BJ (cell line): ENCODE measurements around the gene PDE4D. TPM values are rescaled to one million over a fixed set of nuclear protein-coding genes. Genes with fewer than 3 reads are reported as not detected.

ENCODE experiments used
- CTCF ChIA-PET: fragments of 350-600 bp; formaldehyde crosslinking; extraction: SDS; loops from one replicate; lab custom pipeline; 2021; ENCODE audit warnings: antibody characterized with exemption, inconsistent platforms; lab: Yijun Ruan, JAX
- POLR2A ChIA-PET: fragments of 300-600 bp; sonication (Branson Sonifier 250); formaldehyde crosslinking; extraction: SDS; loops from one replicate; lab custom pipeline; 2021; ENCODE audit warnings: antibody characterized with exemption; lab: Charles Lee
- DNase-seq: peaks from one replicate; pipeline ENCODE4 v3.0.0-alpha.2; 2011; ENCODE audit warnings: low read depth
- H3K27me3 ChIP-seq: 2 replicates; pipeline ENCODE4 v1.6.0; 2011; ENCODE audit warnings: low read length; ENCODE audit not compliant: control insufficient read depth, insufficient read depth
- H3K36me3 ChIP-seq: 2 replicates; pipeline ENCODE4 v1.5.1; 2011; ENCODE audit warnings: low read length; ENCODE audit not compliant: control insufficient read depth, insufficient read depth
- H3K4me3 ChIP-seq: 2 replicates; pipeline ENCODE4 v1.5.1; 2011; ENCODE audit warnings: low read depth, mild to moderate bottlenecking, control low read depth, low read length
- polyA plus RNA-seq: library from polyadenylated mRNA; depleted of rRNA; stranded (reverse); fragments of >200 nt; gene quantifications from 2 replicates; pipeline ENCODE4 v1.2.3, GENCODE V29; 2011
- TF ChIP-seq, protein P1 (sequence below): IDR thresholded peaks from 2 replicates; pipeline ENCODE4 v1.5.1; 2011; ENCODE audit warnings: low read depth, mild to moderate bottlenecking, control low read depth, inconsistent platforms, low read length, moderate library complexity; ENCODE audit not compliant: insufficient read depth

The PDE4D gene
- polyA plus RNA-seq, 1 experiment: 2.8 TPM

DNA sequence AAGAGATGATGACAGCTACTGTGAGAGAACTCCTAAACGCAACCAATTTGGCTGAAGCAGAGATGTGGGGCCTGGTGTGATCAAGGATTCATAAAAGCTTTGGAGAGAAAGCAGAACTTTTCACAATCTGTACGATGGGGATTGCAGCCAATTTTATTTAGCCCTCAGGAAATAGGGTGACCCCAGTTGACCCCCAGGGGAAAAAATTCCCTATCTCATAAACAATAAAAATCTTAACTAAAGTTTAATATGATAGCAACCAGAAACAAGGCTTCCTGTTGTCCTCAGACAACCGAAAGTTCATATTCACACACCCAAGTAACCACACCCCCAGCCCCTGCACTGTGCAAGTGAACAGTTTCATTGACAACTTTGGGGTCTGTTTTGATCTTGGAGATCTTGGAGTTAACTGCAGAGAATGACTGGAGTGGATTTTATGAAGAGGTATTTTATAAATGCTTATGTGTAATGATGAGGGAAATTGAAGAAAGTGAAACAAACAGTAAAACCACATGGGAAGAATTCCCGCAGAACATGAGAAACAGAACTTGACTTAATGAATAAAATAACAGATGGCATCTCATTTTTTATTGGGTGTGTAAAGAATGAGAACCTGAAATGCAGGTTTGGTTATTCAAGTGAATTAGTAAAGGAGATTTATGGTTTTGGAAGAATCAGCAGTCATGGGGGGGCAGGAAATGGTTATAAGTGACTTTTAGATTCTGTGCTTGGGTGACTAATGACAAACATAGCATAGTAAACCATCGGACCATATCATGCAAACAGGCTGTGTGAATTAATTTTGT, 94.5 kb downstream of the PDE4D start:
- Histone ChIP-seq H3K4me3 (no peak overlapping the region), H3K36me3 (no peaks in the 10 kb centered on the region), H3K27me3 (peaks cover 1% of the 10 kb centered on the region; the same call in 1 of the 2 replicates)
- ChIA-PET CTCF (interaction anchor here (1.0 to 3.2 kb wide), 8 partner anchors 12 to 418 kb away, joined by 3 to 22 read pairs (median 10); no protein-coding TSS in a partner anchor), POLR2A (no interaction called here)
- TF ChIP-seq, protein P1, sequence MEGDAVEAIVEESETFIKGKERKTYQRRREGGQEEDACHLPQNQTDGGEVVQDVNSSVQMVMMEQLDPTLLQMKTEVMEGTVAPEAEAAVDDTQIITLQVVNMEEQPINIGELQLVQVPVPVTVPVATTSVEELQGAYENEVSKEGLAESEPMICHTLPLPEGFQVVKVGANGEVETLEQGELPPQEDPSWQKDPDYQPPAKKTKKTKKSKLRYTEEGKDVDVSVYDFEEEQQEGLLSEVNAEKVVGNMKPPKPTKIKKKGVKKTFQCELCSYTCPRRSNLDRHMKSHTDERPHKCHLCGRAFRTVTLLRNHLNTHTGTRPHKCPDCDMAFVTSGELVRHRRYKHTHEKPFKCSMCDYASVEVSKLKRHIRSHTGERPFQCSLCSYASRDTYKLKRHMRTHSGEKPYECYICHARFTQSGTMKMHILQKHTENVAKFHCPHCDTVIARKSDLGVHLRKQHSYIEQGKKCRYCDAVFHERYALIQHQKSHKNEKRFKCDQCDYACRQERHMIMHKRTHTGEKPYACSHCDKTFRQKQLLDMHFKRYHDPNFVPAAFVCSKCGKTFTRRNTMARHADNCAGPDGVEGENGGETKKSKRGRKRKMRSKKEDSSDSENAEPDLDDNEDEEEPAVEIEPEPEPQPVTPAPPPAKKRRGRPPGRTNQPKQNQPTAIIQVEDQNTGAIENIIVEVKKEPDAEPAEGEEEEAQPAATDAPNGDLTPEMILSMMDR: no peak
- no peak for DNase-seq

GRCh38 chr5:59795141-59795540, 98.4 kb downstream of the PDE4D start:
- peaks cover 1% of the 10 kb centered on the region; the same call in 1 of the 2 replicates for H3K27me3 ChIP-seq
- no peak overlapping the region for H3K4me3 ChIP-seq
- TF ChIP-seq, protein P1: no peak
- H3K36me3 ChIP-seq: no peaks in the 10 kb centered on the region
- ChIA-PET POLR2A (no interaction called here), CTCF (no interaction called here)
- DNase-seq: no peak

DNA sequence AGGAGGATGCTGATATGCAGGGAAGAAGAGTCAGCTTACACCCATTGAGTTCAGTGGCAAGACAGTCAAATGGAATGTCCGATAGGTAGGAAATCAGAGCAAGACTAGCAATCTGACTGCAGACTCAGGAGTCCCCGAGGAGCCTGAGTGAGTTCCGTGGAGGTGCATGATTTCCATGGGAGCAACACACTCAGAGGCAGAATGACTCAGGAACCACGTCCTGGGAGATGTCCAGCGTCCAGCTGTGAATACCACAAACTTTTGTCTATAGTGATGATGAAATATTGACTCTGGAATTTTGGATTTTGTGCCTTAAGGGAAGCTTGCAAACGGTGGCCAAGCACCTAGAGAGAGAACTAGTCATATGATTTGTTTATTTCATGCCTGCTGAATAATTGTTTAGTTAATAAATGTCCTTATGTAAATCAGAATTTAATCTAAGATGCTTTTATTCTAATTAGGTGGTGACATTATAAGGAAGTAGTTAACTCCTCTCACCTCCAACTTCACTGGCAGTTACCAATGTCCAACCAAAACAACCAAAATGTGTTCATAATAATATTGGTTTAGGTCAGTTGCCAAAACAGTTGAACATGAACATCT, 100.4 kb downstream of the PDE4D start:
- peak; percentile 73 for DNase-seq
- no peaks in the 10 kb centered on the region for H3K36me3 ChIP-seq
- H3K4me3 ChIP-seq: no peak overlapping the region
- TF ChIP-seq, protein P1: no peak
- ChIA-PET CTCF (interaction anchor here (0.6 kb wide), 1 partner anchor 22 kb away, joined by 3 read pairs; no protein-coding TSS in a partner anchor), POLR2A (no interaction called here)
- H3K27me3 ChIP-seq: peaks cover 1% of the 10 kb centered on the region; the same call in 1 of the 2 replicates

DNA sequence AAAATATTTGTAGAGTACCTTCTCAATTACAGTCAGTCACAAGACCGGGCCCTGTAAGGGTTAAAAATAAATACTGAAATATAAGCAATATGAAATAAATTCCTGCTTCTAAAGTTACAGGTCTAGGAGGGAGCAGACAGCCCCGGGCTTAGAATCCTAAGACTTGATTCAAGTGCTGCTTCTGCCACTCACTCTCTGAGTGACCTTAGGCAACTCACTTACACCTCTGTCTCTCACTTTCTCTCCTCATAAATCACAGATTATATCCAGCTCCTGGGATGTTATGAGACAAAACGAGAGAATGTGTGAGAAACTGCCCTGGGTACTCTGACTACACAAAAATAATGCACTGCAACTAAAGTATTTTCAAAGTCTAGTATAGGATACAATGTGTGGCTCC, 101.9 kb downstream of the PDE4D start:
- ChIA-PET CTCF (interaction anchor here (1.0 to 1.1 kb wide), 2 partner anchors 9 to 130 kb away, joined by 3 to 4 read pairs; no protein-coding TSS in a partner anchor), POLR2A (no interaction called here)
- Histone ChIP-seq H3K27me3 (peaks cover 1% of the 10 kb centered on the region; the same call in 1 of the 2 replicates), H3K36me3 (no peaks in the 10 kb centered on the region), H3K4me3 (no peak overlapping the region)
- no peak for DNase-seq
- TF ChIP-seq, protein P1: no peak
